Ammon's horn (tissue), 1 donor: ENCODE measurements around the gene C1orf116.

Experiments used
- DNase-seq: peaks from one replicate; pipeline ENCODE4 v3.0.0-alpha.2; 2016; ENCODE audit warnings: low spot score

Gene C1orf116

DNA sequence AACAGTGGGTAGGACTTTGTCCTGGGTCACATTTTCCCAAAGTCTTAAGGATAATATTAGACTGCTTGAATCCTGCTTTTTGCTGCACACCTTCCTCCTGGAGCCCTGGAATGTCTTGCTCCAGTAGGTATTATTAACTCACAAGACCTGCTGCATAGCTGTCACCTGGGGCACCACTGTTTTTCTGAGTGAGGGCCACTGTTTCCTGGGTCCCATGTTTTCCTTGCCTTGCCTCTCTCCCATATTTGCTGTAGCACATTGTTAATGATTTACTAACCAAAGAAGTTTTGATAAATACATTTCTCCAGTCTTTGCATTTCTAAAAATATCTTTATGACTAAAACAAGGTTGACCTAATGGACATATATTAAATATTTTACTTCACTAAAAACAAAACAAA is 39.8 kb downstream of the C1orf116 start:
- no peak for DNase-seq

DNA sequence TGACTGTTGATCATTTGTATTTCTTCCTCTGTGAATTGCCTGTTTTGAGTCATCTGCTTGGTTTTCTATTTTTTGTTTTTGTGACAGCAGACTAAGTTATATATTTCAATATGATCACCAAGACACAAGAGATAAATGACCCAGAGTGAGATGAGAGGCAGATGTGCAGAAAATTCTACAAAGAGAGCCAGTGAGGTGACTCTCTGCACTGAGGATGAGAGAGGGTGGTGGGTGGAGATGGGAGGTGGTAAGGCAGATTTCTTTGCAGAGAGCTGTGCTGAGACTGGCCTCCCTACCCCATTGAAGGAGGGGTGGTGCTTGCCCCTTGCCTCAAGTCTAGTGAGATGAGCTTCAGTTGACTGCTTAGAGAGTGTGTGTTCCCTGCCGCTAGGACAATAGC is 44.7 kb downstream of the C1orf116 start:
- DNase-seq = no peak

DNA sequence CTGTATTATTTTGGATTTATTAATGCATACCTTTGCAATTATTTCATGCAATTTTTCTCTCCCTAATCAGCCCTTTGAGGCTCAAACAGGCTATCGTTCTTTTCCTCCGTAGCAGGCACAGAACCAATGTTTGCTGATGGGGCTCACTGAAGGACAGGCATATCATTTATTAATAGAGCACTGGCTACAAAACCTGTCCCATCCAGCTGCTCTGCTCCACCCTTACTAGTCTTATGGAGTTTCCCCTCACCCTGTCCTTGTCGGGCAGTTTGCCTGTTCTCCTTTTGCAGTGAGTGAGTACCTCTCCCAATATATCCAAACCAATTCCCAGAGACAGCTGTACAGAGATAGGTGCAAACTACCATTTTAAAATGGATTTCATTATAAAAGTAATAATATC is 45.7 kb downstream of the C1orf116 start:
- no peak for DNase-seq

DNA sequence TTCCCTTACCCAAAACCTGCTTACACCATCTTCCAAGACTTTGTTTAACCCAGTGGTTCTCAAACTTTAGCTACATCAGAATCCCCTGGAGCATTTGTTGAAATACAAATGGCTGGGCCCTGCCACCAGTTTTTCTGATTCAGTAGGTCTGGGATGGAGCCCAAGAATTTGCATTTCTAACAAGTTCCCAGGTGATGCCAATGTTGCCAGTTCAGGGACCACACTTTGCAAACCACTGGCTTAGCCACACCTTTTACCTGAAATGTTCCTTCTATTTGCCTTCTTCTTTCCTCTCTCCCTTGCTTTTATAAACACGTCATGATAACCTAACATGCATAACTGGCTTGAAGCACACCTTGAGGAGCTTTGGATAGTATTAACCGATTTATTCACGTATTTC is 46.2 kb downstream of the C1orf116 start:
- no peak for DNase-seq

DNA sequence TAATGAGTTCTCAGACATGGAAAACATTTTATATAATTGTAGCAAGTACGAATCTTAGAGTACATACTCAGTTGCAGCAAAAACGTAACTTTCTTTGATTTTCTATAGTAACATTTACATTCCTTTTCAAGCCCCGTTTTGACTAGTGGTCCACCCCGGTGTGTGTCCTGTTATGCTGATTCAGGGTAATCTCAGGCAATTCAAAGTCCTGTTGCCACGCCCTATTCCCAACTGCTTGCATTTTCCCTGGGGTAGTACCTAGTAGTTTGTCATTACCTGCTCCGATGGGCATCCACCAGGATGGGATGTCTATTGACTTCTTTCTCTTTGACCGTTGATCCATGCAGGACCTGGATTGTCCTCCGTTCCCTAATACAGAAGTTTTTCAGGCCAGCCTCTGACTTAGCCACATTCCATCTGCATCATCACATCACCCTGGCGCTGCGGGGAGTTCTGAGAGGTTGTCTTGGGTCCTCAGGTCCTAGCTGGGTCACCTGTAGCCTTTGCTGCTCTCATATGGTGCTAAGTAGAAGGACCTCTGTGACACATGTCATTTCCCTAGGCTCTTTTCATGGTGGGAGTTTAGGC is 47.3 kb downstream of the C1orf116 start:
- DNase-seq = no peak

DNA sequence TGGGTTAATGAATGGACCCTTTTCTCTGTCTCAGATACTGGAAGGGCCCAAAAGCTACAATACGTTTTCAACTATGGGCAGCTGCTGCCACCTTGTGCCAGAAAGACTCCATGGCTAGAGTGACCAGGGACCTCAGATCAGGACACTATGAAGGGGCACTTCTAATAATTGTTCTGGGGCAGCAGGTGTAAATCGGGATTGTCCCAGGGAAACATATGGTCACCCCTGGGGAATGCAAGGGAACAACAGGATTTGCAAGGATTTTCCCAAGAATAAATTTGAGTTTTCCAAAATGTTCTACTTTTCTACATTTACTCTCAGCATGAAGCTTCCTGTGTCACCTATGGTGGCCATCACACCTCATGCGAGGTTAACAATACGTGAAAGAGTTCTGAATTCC is 50.3 kb downstream of the C1orf116 start:
- DNase-seq = peak; percentile 78

DNA sequence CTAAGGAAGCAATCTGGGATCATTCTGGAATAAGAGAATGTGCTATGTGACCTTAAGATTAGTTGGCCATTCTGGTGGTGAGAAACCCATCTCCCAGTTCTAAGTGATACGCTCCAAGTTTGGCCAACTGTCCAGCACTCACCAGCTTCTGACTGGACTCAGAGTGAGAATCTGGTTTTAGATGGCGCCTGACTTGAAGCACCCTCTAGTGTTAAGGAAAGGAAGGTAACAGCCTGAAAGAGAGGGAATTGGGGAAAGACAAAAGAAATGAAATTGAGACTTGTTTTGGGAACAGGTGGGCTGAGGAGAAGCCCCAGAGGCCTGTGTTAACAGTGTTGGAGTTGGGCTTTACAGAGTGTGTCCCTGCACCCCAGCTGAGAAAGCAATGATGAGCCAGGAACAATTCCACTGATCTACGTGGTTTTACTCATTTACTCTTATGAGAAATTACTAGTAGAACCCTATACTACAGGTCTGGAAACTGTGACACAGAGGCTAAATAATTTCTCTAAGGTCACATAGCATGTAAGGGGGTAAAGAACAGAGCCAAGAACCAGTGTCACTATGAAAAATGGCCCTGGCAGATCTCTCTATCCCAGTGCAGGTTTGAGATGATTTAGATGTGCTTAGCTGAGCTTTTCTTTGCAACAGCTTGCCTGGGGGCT is 53.0 kb downstream of the C1orf116 start:
- DNase-seq = no peak

DNA sequence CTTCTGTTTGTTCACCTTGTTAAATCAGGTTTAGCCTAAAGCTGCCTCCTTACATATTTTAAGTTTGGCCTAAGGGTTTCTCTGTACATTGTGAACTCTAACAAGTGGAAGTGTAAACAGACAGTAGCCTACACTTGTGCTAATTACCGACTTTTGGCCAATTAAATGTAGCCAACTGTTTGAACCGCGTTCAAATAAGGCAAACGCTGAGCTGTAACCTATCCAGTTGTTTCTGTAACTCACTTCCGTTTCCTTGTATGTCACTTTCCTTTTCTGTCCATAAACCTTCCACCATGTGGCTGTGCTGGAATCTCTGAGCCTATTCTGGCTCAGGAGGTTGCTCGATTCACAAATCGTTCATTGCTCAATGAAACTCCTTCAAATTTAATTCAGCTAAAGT is 54.3 kb downstream of the C1orf116 start:
- no peak for DNase-seq

DNA sequence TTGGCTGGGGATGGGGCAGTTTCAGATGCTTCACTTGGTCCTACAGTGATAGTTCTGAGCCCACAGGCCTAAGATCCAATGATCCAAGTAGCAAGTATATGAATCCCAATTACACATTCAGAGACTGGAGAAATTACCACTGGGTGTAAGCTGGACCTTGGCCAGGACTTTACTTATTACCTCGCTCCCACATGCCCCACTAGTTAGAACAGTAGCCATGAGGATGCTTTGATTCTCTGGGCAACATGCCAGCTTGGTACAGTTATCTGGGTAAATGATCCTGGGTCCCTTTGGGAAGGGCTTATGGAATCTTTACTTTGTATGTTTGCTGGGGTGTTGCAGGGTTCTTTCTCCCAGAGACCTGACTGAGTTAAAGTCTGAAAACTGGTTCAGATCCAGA is 57.2 kb downstream of the C1orf116 start:
- DNase-seq = no peak

DNA sequence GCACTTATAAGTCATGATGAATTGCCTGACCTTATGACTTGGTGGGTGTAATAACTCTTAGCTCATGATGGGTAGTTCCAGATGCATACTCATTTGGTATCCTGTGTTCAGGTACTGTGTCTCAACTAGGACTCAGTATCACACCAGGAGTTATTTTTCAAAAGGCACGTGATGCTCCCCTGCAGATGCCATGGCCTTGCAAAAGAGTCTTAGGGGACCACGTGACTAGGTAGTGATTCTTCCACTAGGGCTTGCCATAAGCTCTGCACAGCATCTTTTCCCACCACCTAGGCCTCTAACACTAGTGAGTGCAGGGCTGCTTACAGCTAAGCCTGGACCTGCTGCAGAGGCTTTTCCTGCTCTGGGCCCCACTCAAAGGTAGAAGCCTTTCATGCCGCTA is 58.4 kb downstream of the C1orf116 start:
- no peak for DNase-seq

DNA sequence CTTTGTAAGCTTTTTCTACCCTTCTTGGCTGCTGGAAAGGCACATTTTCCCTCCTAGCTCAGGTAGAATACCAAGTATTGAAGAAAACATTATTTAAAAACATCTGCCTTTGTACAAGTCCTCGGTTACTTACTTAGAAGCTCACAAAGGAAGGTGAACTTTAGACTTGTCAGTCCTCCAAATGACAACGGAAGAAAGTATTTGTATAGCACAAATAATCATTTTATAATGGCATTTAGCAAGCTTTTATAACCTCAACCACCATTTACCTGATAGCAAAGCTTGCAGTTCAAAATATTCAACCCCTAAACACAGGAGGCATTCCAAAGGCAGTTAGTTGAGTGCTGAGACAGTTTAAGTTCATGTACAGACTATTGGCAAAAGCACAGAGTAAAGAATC is 59.8 kb downstream of the C1orf116 start:
- DNase-seq = no peak

DNA sequence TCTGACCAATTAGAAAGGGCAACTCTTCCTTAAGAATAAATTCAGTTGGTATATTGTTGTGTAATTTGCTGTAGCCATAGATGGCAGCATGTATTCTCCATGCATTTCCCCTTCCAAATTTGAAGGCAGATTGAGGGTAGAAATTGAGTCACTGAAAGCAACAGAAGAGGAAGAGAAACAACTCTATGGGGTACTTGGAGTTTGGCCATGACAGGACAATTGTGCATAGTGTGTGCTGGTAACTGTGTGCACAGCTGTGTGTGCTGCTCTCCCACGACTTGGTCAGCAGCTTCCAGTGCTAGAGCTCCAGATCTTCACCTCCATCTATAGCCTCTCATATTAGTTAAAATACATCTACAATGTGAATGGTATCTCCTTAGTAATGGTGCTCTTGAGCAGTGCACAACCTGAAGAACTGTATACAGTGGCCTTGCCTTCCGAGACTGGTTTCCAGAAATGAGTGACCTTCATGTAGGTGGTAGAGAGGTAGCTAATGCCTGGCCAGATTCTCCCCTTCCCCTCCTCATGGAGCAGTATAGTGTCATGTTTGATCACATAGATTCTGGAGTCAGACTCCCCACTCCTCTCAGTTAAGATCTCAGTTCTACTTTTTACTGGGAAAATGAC is 61.4 kb downstream of the C1orf116 start:
- DNase-seq = peak; percentile 49

DNA sequence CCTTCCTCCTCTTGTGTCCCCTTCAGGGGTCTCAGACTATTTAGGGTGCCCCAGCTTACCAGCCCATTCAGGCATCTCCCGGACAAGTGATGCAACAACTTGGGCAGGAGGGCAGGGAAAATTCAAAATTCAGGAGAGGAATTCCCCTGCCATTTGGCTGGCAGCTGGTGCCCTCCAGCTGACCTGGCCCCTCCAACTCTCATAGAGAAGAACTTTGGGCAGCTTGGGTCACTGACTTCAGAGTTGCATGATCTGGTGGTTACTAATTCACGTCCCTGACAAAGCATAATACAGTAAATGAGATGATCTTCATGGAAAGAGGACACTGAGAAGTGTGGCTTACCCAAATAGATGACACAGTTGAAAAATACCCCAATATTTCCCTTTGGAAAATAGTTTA is 62.1 kb downstream of the C1orf116 start, which contains the start of gene FCAMR:
Gene FCAMR, minus strand, starts transcription at position 15 of the 400 bp plus-strand sequence. CDS start 335 bp downstream, outside the sequence.
- no peak for DNase-seq

DNA sequence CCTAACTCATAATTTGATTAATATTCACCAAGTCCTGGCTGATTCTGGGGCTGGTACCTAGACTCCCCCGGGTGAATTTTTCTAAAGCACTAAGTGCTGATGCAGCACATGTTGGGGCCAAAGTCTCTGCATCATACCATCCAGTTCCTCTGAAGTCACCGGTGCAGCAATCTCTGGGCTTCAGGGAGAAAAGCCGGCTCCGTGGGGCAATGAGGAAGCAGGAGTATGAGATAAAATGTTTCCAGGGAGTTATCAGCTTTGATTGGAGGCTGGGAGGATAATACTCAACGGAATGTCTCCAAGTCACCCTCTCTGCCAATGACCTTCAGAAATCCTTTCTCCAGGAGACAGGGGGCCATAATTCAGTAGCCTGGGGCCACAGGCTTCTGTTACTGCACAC is 63.5 kb downstream of the C1orf116 start:
- DNase-seq = no peak
